ENCODE results near the gene ST8SIA5.

ST8SIA5 gene

GRCh38 chr18:46725310-46725709 lies 31.5 kb downstream of the ST8SIA5 start:
- TF ChIP-seq YY1 (IDR thresholded peaks at IDR 0.05; ENCODE audit: low read depth) (no peak), ZBTB7A (IDR thresholded peaks at IDR 0.05; ENCODE audit: low read depth) (no peak), USF1 (IDR thresholded peaks at IDR 0.05) (no peak), EP300 (IDR thresholded peaks at IDR 0.05; ENCODE audit: borderline replicate concordance) (no peak), RAD21 (IDR thresholded peaks at IDR 0.05; ENCODE audit: low read depth) (no peak)

- no peak for TF ChIP-seq REST (IDR thresholded peaks at IDR 0.05; ENCODE audit: low read depth)
- no peak for TF ChIP-seq MAX (IDR thresholded peaks at IDR 0.05)
- TF ChIP-seq TEAD4 (IDR thresholded peaks at IDR 0.05): no peak
- no peak for TF ChIP-seq USF1 (IDR thresholded peaks at IDR 0.05)
These were observed 32.9 kb downstream of the ST8SIA5 start for GRCh38 chr18:46723856-46724415.

- TF ChIP-seq NFIC (IDR thresholded peaks at IDR 0.05) (no peak), TAF1 (IDR thresholded peaks at IDR 0.05; ENCODE audit: low read depth) (no peak), EGR1 (IDR thresholded peaks at IDR 0.05) (no peak), ZBTB7A (IDR thresholded peaks at IDR 0.05; ENCODE audit: low read depth) (no peak), YY1 (IDR thresholded peaks at IDR 0.05; ENCODE audit: low read depth) (no peak), USF1 (IDR thresholded peaks at IDR 0.05) (no peak), RAD21 (IDR thresholded peaks at IDR 0.05; ENCODE audit: low read depth) (no peak), REST (IDR thresholded peaks at IDR 0.05; ENCODE audit: low read depth) (no peak), TEAD4 (IDR thresholded peaks at IDR 0.05) (no peak), CREB1 (IDR thresholded peaks at IDR 0.05; ENCODE audit: low read depth) (no peak), CEBPB (IDR thresholded peaks at IDR 0.05) (no peak), TCF12 (IDR thresholded peaks at IDR 0.05; ENCODE audit: low read depth) (no peak), FOXM1 (IDR thresholded peaks at IDR 0.05; ENCODE audit: borderline replicate concordance, low read depth) (no peak), EP300 (IDR thresholded peaks at IDR 0.05; ENCODE audit: borderline replicate concordance) (no peak), MAX (IDR thresholded peaks at IDR 0.05) (no peak)
These were observed 34.8 kb downstream of the ST8SIA5 start for GRCh38 chr18:46722051-46722450.

GRCh38 chr18:46721331-46721730 lies 35.5 kb downstream of the ST8SIA5 start:
- TF ChIP-seq TAF1 (IDR thresholded peaks at IDR 0.05; ENCODE audit: low read depth) (no peak), CEBPB (IDR thresholded peaks at IDR 0.05) (no peak), REST (IDR thresholded peaks at IDR 0.05; ENCODE audit: low read depth) (no peak), EP300 (IDR thresholded peaks at IDR 0.05; ENCODE audit: borderline replicate concordance) (no peak), CREB1 (IDR thresholded peaks at IDR 0.05; ENCODE audit: low read depth) (no peak), NFIC (IDR thresholded peaks at IDR 0.05) (no peak), EGR1 (IDR thresholded peaks at IDR 0.05) (no peak), USF1 (IDR thresholded peaks at IDR 0.05) (no peak), TCF12 (IDR thresholded peaks at IDR 0.05; ENCODE audit: low read depth) (no peak), MAX (IDR thresholded peaks at IDR 0.05) (no peak)
